CD4-positive, alpha-beta memory T cell (primary cell): ENCODE measurements around the gene CXCR6. TPM values are rescaled to one million over a fixed set of nuclear protein-coding genes. Genes with fewer than 3 reads are reported as not detected.
A peak's percentile ranks its signal among the peaks of the same experiment; 100 is the strongest.

Source experiments
- CTCF ChIA-PET: fragments of 350-600 bp; sonication (Branson Sonifier 250); formaldehyde crosslinking; loops from one replicate; lab custom pipeline; 2021; ENCODE audit warnings: inconsistent platforms; ENCODE audit not compliant: partially characterized antibody; lab: Charles Lee
- POLR2A ChIA-PET: fragments of 350-600 bp; sonication (Branson Sonifier 250); formaldehyde crosslinking; loops from one replicate; lab custom pipeline; 2021; ENCODE audit not compliant: partially characterized antibody; lab: Charles Lee
- DNase-seq, 5 donors: peaks; one replicate each; pipeline versions ENCODE4 v3.0.0 to v3.0.0-alpha.2; 2020 to 2022; ENCODE audit warnings: mixed read lengths in 1 of 5
- H3K27ac ChIP-seq: one replicate; pipeline ENCODE4 v1.7.0; 2013; ENCODE audit warnings: low read depth, low read length
- H3K27me3 ChIP-seq: 2 replicates; pipeline ENCODE4 v1.7.0; 2013; ENCODE audit warnings: mild to moderate bottlenecking, low read length, moderate library complexity; ENCODE audit not compliant: insufficient read depth
- H3K36me3 ChIP-seq: 2 replicates; pipeline ENCODE4 v1.7.0; 2013; ENCODE audit warnings: mild to moderate bottlenecking, low read length, moderate library complexity; ENCODE audit not compliant: insufficient read depth
- H3K4me1 ChIP-seq: 2 replicates; pipeline ENCODE4 v1.7.0; 2013; ENCODE audit warnings: mild to moderate bottlenecking, low read length, moderate library complexity; ENCODE audit not compliant: insufficient read depth
- H3K4me3 ChIP-seq, 2 donors: one replicate each; pipeline ENCODE4 v1.7.0; 2013; ENCODE audit warnings: low read length in 2 of 2, mild to moderate bottlenecking in 1 of 2
- H3K9me3 ChIP-seq, 2 donors: one replicate each; pipeline ENCODE4 v1.7.0; 2013; ENCODE audit warnings: low read length in 2 of 2, control low read depth in 1 of 2; ENCODE audit not compliant: control insufficient read depth in 1 of 2
- H3K27ac Mint-ChIP-seq, 7 donors: one replicate each; pipeline ENCODE4 v1.8.0; 2020 to 2021; ENCODE audit warnings: mixed read lengths in 7 of 7, mild to moderate bottlenecking in 6 of 7, inconsistent platforms in 3 of 7, moderate library complexity in 3 of 7
- H3K27me3 Mint-ChIP-seq, 2 donors: one replicate each; pipeline ENCODE4 v1.8.0; 2020 to 2021; ENCODE audit warnings: mixed read lengths in 2 of 2
- H3K36me3 Mint-ChIP-seq, 2 donors: one replicate each; pipeline ENCODE4 v1.8.0; 2020 to 2021; ENCODE audit warnings: mixed read lengths in 2 of 2, inconsistent platforms in 1 of 2, mild to moderate bottlenecking in 1 of 2
- H3K4me1 Mint-ChIP-seq, 4 donors: one replicate each; pipeline ENCODE4 v1.8.0; 2020 to 2021; ENCODE audit warnings: mixed read lengths in 4 of 4, mild to moderate bottlenecking in 1 of 4
- H3K4me3 Mint-ChIP-seq, 8 donors: one replicate each; pipeline ENCODE4 v1.8.0; 2020 to 2021; ENCODE audit warnings: mixed read lengths in 8 of 8, mild to moderate bottlenecking in 7 of 8, moderate library complexity in 6 of 8, inconsistent platforms in 3 of 8
- H3K9me3 Mint-ChIP-seq, 8 donors: one replicate each; pipeline ENCODE4 v1.8.0; 2020 to 2021; ENCODE audit warnings: mixed read lengths in 8 of 8, mild to moderate bottlenecking in 5 of 8, inconsistent platforms in 3 of 8, moderate library complexity in 1 of 8
- intact Hi-C: fragments of 100-400 bp; cut with micrococcal nuclease; formaldehyde crosslinking; loops from one replicate; pipeline ENCODE4 v1.15.1; 2023
- polyA plus RNA-seq, 2 donors: library from polyadenylated mRNA; unstranded; fragments of 300-500 nt; fragmentation: Illumina TruSeq; gene quantifications; one replicate each; pipeline ENCODE4 v1.2.3, GENCODE V29; 2021
- total RNA-seq, 2 experiments: library from RNA; stranded (reverse); gene quantifications; one replicate each; pipeline ENCODE4 v1.2.3, GENCODE V29; 2021

Gene CXCR6
- total and polyA plus RNA-seq, 4 experiments from 2014 or later, result 6.1 to 13.6 (median 9.1) TPM

DNA sequence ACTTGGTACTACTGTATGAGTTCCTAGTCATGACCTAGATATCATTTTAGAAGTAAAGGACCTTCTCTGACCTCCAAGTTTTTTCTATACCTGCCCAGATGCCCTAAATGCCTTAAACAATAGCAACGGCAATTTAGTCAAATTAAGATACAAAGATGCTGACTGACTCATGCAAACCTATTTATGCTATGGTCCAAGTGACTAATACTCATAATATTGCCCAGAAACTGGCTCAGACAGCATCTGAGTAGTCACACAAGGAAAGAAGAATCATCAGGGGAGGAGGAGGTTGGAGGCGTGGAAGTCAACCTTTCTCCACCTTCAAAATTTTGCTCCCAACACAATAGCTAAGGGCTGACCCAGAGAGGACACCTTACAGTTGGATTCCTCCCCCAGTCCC is 45.5 kb downstream of the CXCR6 start:
- no peaks in the 10 kb centered on the region for H3K9me3 Mint-ChIP-seq
- Histone ChIP-seq H3K27ac (no peak overlapping the region), H3K9me3 (no peaks in the 10 kb centered on the region), H3K27me3 (no peaks in the 10 kb centered on the region), H3K4me1 (peaks cover 76% of the 10 kb centered on the region), H3K36me3 (peaks cover 15% of the 10 kb centered on the region), H3K4me3 (no peak overlapping the region)
- no peak for DNase-seq
- H3K27ac Mint-ChIP-seq, result peak overlapping the region in 5 of 7 donors; percentile 68 to 79 (median 71)
- H3K36me3 Mint-ChIP-seq, result peaks cover 20 to 50% of the 10 kb centered on the region in 2 donors
- no peaks in the 10 kb centered on the region for H3K27me3 Mint-ChIP-seq
- H3K4me3 Mint-ChIP-seq, result peak overlapping the region in 1 of 8 donors; percentile 57
- intact Hi-C loops, result no loop called here
- ChIA-PET POLR2A (interaction anchor here (1.2 to 10.8 kb wide), 6 partner anchors 9 to 78 kb away, joined by 3 to 195 read pairs (median 4); partner anchors contain the start of gene CXCR6), CTCF (interaction anchor here (2.0 kb wide), 1 partner anchor 12 kb away, joined by 8 read pairs; no protein-coding TSS in a partner anchor)
- peaks cover 61 to 91% (median 73%) of the 10 kb centered on the region in 4 donors for H3K4me1 Mint-ChIP-seq

DNA sequence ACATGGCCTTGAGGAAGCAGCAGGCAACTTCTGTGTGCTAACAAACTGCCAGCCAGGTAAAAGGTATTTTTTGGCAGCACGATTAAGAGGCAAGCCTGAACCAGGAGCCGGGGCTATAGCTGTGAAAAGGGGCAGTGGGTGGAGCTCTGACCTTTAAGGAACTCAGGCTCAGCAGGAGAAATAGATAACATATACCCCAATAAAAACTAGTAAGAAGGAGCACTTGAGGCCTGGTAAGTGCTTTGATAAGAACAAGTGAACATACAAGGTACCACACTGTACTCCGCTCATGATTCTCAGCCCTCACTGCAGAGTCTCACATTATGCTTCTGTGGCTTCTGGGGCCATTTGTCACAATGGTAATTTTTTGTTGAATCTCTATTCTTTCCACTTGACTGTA is 46.9 kb downstream of the CXCR6 start:
- H3K27me3 Mint-ChIP-seq, result no peaks in the 10 kb centered on the region
- Histone ChIP-seq H3K36me3 (peaks cover 4% of the 10 kb centered on the region), H3K4me3 (no peak overlapping the region), H3K4me1 (peaks cover 86% of the 10 kb centered on the region), H3K27ac (no peak overlapping the region), H3K27me3 (no peaks in the 10 kb centered on the region), H3K9me3 (no peaks in the 10 kb centered on the region)
- intact Hi-C loops, result no loop called here
- H3K36me3 Mint-ChIP-seq, result peaks cover 10 to 39% of the 10 kb centered on the region in 2 donors
- ChIA-PET CTCF (interaction anchor here (1.3 kb wide), 1 partner anchor 10 kb away, joined by 3 read pairs; no protein-coding TSS in a partner anchor), POLR2A (interaction anchor here (0.7 to 10.8 kb wide), 5 partner anchors 10 to 363 kb away, joined by 3 to 195 read pairs (median 4); partner anchors contain the start of genes CCR2 and CXCR6)
- DNase-seq, result no peak
- H3K27ac Mint-ChIP-seq, result peak overlapping the region in 6 of 7 donors; percentile 42 to 88 (median 59)
- H3K4me3 Mint-ChIP-seq, result peak overlapping the region in 4 of 8 donors; percentile 7 to 54 (median 42)
- peaks cover 65 to 94% (median 75%) of the 10 kb centered on the region in 4 donors for H3K4me1 Mint-ChIP-seq
- no peaks in the 10 kb centered on the region for H3K9me3 Mint-ChIP-seq

DNA sequence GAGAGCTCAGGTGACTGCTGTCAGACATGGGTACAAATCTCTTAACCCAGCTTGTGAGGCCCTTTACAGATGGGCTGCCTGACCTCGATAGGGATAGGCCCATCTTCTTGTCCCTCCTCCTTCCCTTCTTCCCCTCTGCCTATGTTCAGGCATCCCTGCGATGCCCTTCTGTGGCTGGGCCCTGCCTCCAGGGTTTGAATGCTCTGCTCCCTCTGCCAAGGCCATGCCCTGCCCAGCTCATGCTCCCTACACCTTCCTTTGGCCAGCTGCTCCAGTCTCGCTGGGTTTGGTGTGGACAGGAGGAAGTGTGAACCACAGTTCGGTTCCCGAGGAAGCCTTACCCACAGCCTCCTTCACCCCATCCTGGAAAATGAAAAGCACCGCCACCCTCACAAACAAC is 48.1 kb downstream of the CXCR6 start:
- no peak for DNase-seq
- peak overlapping the region; percentile 50 to 90 (median 86) for H3K27ac Mint-ChIP-seq
- POLR2A ChIA-PET, result interaction anchor here (5.8 to 10.8 kb wide), 2 partner anchors 24 to 46 kb away, joined by 80 to 195 read pairs; partner anchors contain the start of gene CXCR6
- no peak overlapping the region for H3K27ac ChIP-seq
- CTCF ChIA-PET, result interaction anchor here (1.0 kb wide), 1 partner anchor 10 kb away, joined by 3 read pairs; no protein-coding TSS in a partner anchor
- peaks cover 64 to 93% (median 72%) of the 10 kb centered on the region in 4 donors for H3K4me1 Mint-ChIP-seq
- no peaks in the 10 kb centered on the region for H3K9me3 Mint-ChIP-seq
- H3K27me3 Mint-ChIP-seq, result no peaks in the 10 kb centered on the region
- peaks cover 4% of the 10 kb centered on the region for H3K36me3 ChIP-seq
- intact Hi-C loops, result no loop called here
- H3K4me1 ChIP-seq, result peaks cover 88% of the 10 kb centered on the region
- no peaks in the 10 kb centered on the region for H3K27me3 ChIP-seq
- peaks cover 8 to 29% of the 10 kb centered on the region in 2 donors for H3K36me3 Mint-ChIP-seq
- no peaks in the 10 kb centered on the region for H3K9me3 ChIP-seq
- H3K4me3 Mint-ChIP-seq, result peak overlapping the region in 5 of 8 donors; percentile 10 to 58 (median 41)
- H3K4me3 ChIP-seq, result no peak overlapping the region

DNA sequence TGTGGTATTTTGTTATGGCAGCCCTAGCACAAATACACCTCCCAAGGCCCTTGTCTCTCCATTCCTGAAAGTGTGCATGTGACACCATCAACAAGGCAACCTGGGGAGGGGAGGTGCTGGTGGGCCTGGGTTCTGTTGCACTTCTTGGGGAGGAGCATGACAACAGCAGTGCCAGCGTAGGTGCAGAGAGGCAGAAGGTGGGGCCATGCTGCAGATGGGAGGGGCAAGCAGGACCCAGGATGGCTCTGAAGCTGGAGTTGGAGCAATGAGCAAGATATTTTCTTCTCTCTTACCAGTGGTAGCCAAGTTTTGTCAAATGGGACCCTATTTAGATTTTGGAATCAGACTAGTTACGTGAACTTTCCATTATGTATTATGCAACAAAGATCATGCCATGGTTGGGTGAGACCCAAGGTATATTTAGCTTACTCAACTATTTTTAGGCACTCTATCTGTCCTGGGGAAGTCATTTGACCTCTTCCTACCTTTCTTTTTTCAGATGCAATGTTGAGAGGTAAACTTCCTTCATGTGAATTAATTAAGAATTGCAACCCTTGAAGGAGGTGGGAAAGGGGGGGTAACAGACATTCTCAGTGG is 49.0 kb downstream of the CXCR6 start:
- Histone ChIP-seq H3K9me3 (no peaks in the 10 kb centered on the region), H3K4me1 (peaks cover 80% of the 10 kb centered on the region), H3K4me3 (no peak overlapping the region), H3K27ac (no peak overlapping the region), H3K36me3 (peaks cover 4% of the 10 kb centered on the region), H3K27me3 (no peaks in the 10 kb centered on the region)
- Mint-ChIP-seq H3K4me1 (peaks cover 58 to 92% (median 66%) of the 10 kb centered on the region in 4 donors), H3K4me3 (peak overlapping the region in 5 of 8 donors; percentile 56 to 80 (median 68)), H3K27me3 (no peaks in the 10 kb centered on the region), H3K36me3 (peaks cover 7 to 29% of the 10 kb centered on the region in 2 donors), H3K27ac (peak overlapping the region; percentile 57 to 88 (median 82)), H3K9me3 (no peaks in the 10 kb centered on the region)
- no peak for DNase-seq
- ChIA-PET POLR2A (interaction anchor here (0.8 to 10.8 kb wide), 11 partner anchors 8 to 84 kb away, joined by 3 to 195 read pairs (median 30); partner anchors contain the start of gene CXCR6), CTCF (interaction anchor here (1.0 to 4.8 kb wide), 6 partner anchors 11 to 86 kb away, joined by 3 to 50 read pairs (median 8); no protein-coding TSS in a partner anchor)
- intact Hi-C loops, result no loop called here

DNA sequence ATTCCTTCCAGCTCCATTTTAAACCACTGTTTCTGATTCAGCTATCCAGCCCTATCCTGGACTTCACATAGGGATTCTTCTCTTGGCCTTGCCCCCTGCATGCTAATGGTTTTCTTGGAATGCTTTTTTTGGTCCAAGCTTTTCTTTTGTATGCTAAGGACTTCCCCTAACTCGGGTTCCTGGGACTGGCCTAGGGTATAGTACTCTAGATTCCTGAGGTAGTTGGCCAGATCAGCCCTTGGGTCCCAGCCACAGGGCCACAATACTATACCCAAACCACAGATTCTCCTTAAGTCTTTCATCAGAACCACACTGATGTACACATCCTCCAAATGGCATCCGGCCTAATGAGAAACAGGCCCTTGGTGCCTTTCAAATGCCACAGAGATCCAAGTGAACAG is 49.6 kb downstream of the CXCR6 start:
- H3K27ac Mint-ChIP-seq, result peak overlapping the region; percentile 77 to 90 (median 82)
- H3K27me3 Mint-ChIP-seq, result no peaks in the 10 kb centered on the region
- no peak overlapping the region for H3K4me3 ChIP-seq
- no peaks in the 10 kb centered on the region for H3K9me3 ChIP-seq
- intact Hi-C loops, result no loop called here
- DNase-seq, result no peak
- ChIA-PET POLR2A (interaction anchor here (0.8 to 10.8 kb wide), 14 partner anchors 8 to 378 kb away, joined by 3 to 195 read pairs (median 30); partner anchors contain the start of genes CCR5 and CXCR6), CTCF (interaction anchor here (1.0 to 4.8 kb wide), 9 partner anchors 11 to 85 kb away, joined by 3 to 50 read pairs (median 5); no protein-coding TSS in a partner anchor)
- H3K27ac ChIP-seq, result peak overlapping the region; percentile 40
- H3K9me3 Mint-ChIP-seq, result no peaks in the 10 kb centered on the region
- H3K4me1 ChIP-seq, result peaks cover 74% of the 10 kb centered on the region
- peak overlapping the region in 7 of 8 donors; percentile 65 to 80 (median 73) for H3K4me3 Mint-ChIP-seq
- no peaks in the 10 kb centered on the region for H3K27me3 ChIP-seq
- peaks cover 4% of the 10 kb centered on the region for H3K36me3 ChIP-seq
- peaks cover 5 to 29% of the 10 kb centered on the region in 2 donors for H3K36me3 Mint-ChIP-seq
- H3K4me1 Mint-ChIP-seq, result peaks cover 54 to 86% (median 61%) of the 10 kb centered on the region in 4 donors

DNA sequence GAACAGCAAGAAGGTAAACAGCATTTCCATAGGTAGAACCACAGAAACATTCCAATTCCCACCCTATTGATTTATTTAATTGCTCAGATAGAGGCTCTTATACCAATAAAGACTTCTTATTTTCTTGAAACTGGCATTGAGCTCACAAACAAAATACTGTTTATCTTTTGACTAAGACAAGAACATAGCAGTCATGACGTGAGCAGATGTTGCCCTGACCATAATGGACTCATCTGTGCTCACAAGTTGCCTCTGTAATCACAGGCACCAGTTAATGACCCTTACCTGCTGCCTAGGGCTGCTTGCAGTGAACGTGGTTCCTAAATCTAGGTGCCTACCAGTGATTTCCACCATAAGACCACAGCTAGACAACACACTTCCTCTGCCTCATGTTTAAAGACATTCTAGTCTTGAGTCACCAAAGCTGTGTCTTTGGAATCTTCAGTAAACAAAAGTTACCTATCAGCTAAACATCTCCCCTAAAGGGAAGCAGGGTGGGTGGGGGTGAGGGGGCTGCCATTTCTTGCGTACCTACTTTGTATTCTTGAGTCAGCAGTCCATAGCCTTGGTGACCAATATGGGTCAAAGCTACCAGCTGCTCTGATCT is 50.3 kb downstream of the CXCR6 start:
- Mint-ChIP-seq H3K27me3 (no peaks in the 10 kb centered on the region), H3K4me3 (peak overlapping the region in 7 of 8 donors; percentile 65 to 80 (median 73)), H3K36me3 (peaks cover 5 to 24% of the 10 kb centered on the region in 2 donors), H3K9me3 (no peaks in the 10 kb centered on the region), H3K4me1 (peaks cover 48 to 79% (median 55%) of the 10 kb centered on the region in 4 donors), H3K27ac (peak overlapping the region; percentile 80 to 92 (median 88))
- Histone ChIP-seq H3K36me3 (peaks cover 4% of the 10 kb centered on the region), H3K27me3 (no peaks in the 10 kb centered on the region), H3K27ac (peak overlapping the region; percentile 95), H3K9me3 (no peaks in the 10 kb centered on the region), H3K4me3 (peak overlapping the region in 1 of 2 donors; percentile 16), H3K4me1 (peaks cover 67% of the 10 kb centered on the region)
- ChIA-PET POLR2A (interaction anchor here (0.9 to 10.8 kb wide), 16 partner anchors 9 to 377 kb away, joined by 3 to 195 read pairs (median 21); partner anchors contain the start of genes CCR5 and CXCR6), CTCF (interaction anchor here (0.8 to 4.8 kb wide), 13 partner anchors 12 to 955 kb away, joined by 3 to 50 read pairs (median 5); partner anchors contain the start of gene CXCR6)
- DNase-seq, result peak; percentile 33 to 86 (median 39)
- intact Hi-C loops, result loop anchor here (2.0 kb wide), 2 partner anchors 43 to 55 kb away; no protein-coding TSS in a partner anchor
